ENCODE data around the gene SLC30A4. TPM values are rescaled to one million over a fixed set of nuclear protein-coding genes. Genes with fewer than 3 reads are reported as not detected.

The SLC30A4 gene
- total and polyA plus RNA-seq, 12 donors: 1.4 to 4.5 (median 3.0) TPM

DNA sequence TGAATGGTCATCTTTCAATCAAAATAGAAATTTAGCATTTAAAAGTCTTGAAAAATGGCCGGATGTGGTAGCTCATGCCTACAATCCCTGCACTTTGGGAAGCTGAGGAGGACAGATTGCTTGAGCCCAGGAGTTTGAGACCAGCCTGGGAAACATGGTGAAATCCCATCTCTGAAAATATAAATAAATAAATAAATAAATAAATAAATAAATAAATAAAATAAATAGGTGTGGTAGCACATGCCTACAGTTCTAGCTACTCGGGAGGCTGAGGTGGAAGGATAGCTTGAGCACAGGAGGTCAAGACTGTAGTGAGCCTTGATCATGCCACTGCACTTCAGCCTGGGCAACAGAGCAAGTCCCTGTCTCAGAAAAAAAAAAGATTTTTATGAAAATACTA lies 25.9 kb downstream of the SLC30A4 start:
- no peaks in the 10 kb centered on the region for H3K27me3 ChIP-seq
- no peak for DNase-seq
- H3K27ac ChIP-seq: no peak overlapping the region
- no peaks in the 10 kb centered on the region for H3K4me1 ChIP-seq
- H3K4me3 ChIP-seq: no peak overlapping the region
- peaks cover 0 to 5% (median 0%) of the 10 kb centered on the region in 9 donors for H3K36me3 ChIP-seq
- intact Hi-C loops (cut with DNase I): no loop called here
- TF ChIP-seq, protein P1, sequence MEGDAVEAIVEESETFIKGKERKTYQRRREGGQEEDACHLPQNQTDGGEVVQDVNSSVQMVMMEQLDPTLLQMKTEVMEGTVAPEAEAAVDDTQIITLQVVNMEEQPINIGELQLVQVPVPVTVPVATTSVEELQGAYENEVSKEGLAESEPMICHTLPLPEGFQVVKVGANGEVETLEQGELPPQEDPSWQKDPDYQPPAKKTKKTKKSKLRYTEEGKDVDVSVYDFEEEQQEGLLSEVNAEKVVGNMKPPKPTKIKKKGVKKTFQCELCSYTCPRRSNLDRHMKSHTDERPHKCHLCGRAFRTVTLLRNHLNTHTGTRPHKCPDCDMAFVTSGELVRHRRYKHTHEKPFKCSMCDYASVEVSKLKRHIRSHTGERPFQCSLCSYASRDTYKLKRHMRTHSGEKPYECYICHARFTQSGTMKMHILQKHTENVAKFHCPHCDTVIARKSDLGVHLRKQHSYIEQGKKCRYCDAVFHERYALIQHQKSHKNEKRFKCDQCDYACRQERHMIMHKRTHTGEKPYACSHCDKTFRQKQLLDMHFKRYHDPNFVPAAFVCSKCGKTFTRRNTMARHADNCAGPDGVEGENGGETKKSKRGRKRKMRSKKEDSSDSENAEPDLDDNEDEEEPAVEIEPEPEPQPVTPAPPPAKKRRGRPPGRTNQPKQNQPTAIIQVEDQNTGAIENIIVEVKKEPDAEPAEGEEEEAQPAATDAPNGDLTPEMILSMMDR (IDR thresholded peaks at IDR 0.05): no peak
- no peaks in the 10 kb centered on the region for H3K9me3 ChIP-seq
- 94 to 95% methylated on average over 2 of the region's 2 CpGs for WGBS, 2 donors
- no peak for ATAC-seq

DNA sequence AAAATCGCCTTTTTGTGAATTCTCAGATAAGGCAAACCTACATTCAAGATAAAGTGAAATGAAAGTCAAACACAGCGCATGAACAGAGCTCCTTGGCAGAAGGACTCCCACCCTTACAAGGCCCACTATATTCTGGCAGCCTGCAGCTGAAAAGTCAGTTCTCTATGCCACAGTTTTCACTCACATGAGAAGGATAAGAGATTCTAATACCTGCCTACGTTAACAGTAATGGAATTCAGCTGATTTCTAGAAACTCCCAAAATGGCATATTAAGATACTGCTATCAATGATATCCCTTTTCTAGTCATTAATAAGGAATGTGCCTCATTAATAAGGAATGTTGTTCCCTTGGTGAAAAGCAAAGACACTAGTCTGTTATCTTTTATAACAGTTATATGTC lies 27.0 kb downstream of the SLC30A4 start:
- intact Hi-C loops (cut with DNase I): no loop called here
- WGBS, 2 donors: 79 to 84% methylated on average over 3 of the region's 3 CpGs

DNA sequence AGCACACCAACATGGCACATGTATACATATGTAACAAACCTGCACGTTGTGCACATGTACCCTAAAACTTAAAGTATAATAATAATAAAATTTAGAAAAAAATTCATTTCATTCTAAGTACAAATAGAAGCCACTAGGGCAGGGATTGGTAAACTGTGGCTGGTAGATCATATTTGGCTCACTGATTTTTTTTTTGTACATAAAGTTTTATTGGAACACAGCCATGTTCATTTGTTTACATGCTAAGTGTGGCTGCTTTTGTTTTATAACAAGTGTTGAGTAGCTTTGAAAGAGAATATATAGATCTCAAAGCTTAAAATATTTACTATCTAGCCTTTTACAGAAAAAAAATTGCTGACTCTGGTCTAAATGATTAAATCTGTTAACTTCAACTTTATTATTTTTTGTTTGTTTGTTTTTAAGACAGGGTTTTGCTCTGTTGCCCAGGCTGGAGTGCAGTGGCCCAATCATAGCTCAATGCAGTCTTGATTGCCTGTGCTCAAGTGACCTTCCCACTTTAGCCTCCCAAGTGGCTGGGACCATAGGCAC lies 32.8 kb downstream of the SLC30A4 start:
- intact Hi-C loops (cut with DNase I): no loop called here
- Histone ChIP-seq H3K4me3 (no peak overlapping the region), H3K36me3 (peaks cover 0 to 63% (median 3%) of the 10 kb centered on the region in 9 donors), H3K27me3 (no peaks in the 10 kb centered on the region), H3K27ac (no peak overlapping the region), H3K4me1 (no peaks in the 10 kb centered on the region), H3K9me3 (no peaks in the 10 kb centered on the region)
- 69 to 96% methylated on average over 1 of the region's 1 CpG for WGBS, 2 donors
- TF ChIP-seq, protein P1 (IDR thresholded peaks at IDR 0.05): no peak
- DNase-seq: no peak
- ATAC-seq: no peak

More for the DNA sequence above, 27.0 kb downstream of the SLC30A4 start:
- TF ChIP-seq, protein P1 (IDR thresholded peaks at IDR 0.05): no peak
- ATAC-seq: no peak
- Histone ChIP-seq H3K9me3 (no peaks in the 10 kb centered on the region), H3K27me3 (no peaks in the 10 kb centered on the region), H3K36me3 (peaks cover 0 to 12% (median 0%) of the 10 kb centered on the region in 9 donors), H3K4me3 (no peak overlapping the region), H3K4me1 (no peaks in the 10 kb centered on the region), H3K27ac (no peak overlapping the region)
- no peak for DNase-seq

DNA sequence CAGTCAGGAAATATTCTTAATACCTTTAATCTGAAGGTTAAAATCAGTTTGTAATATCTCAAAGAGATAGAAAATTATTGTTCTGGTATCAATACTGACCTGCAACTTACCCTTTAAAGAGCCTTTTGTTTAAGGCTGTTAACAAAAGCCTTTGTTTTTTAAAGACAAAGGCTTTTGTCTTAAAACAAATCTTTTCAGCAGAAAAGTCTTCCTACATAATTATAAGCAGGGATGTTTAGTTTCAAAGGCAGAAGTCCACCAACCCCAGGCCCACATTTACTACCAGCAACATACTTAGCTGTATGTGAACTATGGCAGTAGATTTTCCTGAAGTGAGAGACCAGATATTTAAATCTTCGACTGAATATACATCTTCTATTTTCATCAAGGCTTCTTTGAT lies 36.2 kb downstream of the SLC30A4 start:
- intact Hi-C loops (cut with DNase I): no loop called here
- H3K27me3 ChIP-seq: no peaks in the 10 kb centered on the region
- TF ChIP-seq, protein P1 (IDR thresholded peaks at IDR 0.05): no peak
- 91% methylated on average over 1 of the region's 1 CpG for WGBS, 2 donors
- peaks cover 0 to 83% (median 3%) of the 10 kb centered on the region in 9 donors for H3K36me3 ChIP-seq
- H3K9me3 ChIP-seq: no peaks in the 10 kb centered on the region
- DNase-seq: no peak
- H3K4me1 ChIP-seq: no peaks in the 10 kb centered on the region
- H3K27ac ChIP-seq: no peak overlapping the region
- H3K4me3 ChIP-seq: no peak overlapping the region
- no peak for ATAC-seq

Measured in heart right ventricle (tissue), 16 donors.